HCT116 (cell line): ENCODE results near the gene ARHGAP28.

Experiments used
- CBX3 ChIP-seq: IDR thresholded peaks from 2 replicates; pipeline ENCODE4 v1.6.1; 2012; ENCODE audit warnings: low read depth
- POLR2AphosphoS5 ChIP-seq: IDR thresholded peaks from 2 replicates; pipeline ENCODE4 v1.6.1; 2011; ENCODE audit warnings: mild to moderate bottlenecking, low read depth, low read length, moderate library complexity
- TF ChIP-seq, protein P1 (sequence below), 3 experiments: fragments of 200-600 bp in 1 of 3; sonication (generic) in 1 of 3; IDR thresholded peaks in 2 of 3; conservative IDR thresholded peaks in 1 of 3; 2 replicates each; pipeline ENCODE4 v1.5.1; 2012 to 2017; ENCODE audit warnings: low read depth in 2 of 3, low read length in 2 of 3, antibody characterized with exemption in 1 of 3, borderline replicate concordance in 1 of 3, control low read depth in 1 of 3, mild to moderate bottlenecking in 1 of 3, mixed read lengths in 1 of 3, mixed run types in 1 of 3, moderate library complexity in 1 of 3; ENCODE audit not compliant: insufficient read depth in 1 of 3

- TF ChIP-seq POLR2AphosphoS5 (no peak), CBX3 (no peak)
- TF ChIP-seq, protein P1, sequence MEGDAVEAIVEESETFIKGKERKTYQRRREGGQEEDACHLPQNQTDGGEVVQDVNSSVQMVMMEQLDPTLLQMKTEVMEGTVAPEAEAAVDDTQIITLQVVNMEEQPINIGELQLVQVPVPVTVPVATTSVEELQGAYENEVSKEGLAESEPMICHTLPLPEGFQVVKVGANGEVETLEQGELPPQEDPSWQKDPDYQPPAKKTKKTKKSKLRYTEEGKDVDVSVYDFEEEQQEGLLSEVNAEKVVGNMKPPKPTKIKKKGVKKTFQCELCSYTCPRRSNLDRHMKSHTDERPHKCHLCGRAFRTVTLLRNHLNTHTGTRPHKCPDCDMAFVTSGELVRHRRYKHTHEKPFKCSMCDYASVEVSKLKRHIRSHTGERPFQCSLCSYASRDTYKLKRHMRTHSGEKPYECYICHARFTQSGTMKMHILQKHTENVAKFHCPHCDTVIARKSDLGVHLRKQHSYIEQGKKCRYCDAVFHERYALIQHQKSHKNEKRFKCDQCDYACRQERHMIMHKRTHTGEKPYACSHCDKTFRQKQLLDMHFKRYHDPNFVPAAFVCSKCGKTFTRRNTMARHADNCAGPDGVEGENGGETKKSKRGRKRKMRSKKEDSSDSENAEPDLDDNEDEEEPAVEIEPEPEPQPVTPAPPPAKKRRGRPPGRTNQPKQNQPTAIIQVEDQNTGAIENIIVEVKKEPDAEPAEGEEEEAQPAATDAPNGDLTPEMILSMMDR (IDR thresholded peaks at IDR 0.05 in 2 of 3, conservative IDR thresholded peaks at IDR 0.05 in 1 of 3; ENCODE audit: borderline replicate concordance in 1 of 3, insufficient read depth in 1 of 3, low read depth in 2 of 3, low read length in 2 of 3): no peak
Observed at GRCh38 chr18:6718267-6718666, 11.2 kb upstream of the ARHGAP28 start.
